ENCODE results near the gene ARHGAP26. TPM values are rescaled to one million over a fixed set of nuclear protein-coding genes. Genes with fewer than 3 reads are reported as not detected.

The ARHGAP26 gene
- total and polyA plus RNA-seq, 2 donors (not counting 3 experiments of a cell fraction or from before 2014, with no cell fraction given): 3.1 to 16.2 TPM

DNA sequence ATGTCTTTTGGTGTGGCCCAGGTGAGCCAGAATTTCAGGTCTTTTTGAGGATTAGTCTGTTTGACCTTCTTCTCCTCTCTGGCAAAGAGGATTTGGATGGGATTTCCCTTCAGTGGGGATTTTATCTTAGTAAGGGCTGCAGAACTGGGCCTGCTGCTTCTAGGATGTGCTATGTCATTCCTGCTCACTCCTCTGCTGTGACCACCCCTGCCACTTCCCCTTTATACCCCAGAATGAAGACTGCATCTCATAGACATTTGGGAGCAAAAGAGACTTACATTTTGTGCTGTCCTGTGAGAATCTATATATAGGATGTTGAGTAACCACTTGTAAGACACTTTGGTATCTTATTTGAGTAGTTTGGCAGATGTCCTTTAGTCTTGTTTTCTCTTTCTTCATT lies 76.2 kb downstream of the ARHGAP26 start:
- Histone ChIP-seq H3K27ac (ENCODE audit: insufficient read depth, low read depth, low read length) (no peak overlapping the region), H3K9me1 (replicated peaks; ENCODE audit: control insufficient read depth, extremely low read depth, insufficient read depth, low read length) (no peaks in the 10 kb centered on the region), H3K4me1 (ENCODE audit: control insufficient read depth, extremely low read depth, insufficient read depth, low read length) (peaks cover 13% of the 10 kb centered on the region), H3K79me2 (ENCODE audit: control insufficient read depth, insufficient read depth, low read length) (no peaks in the 10 kb centered on the region), H3K36me3 (ENCODE audit: control insufficient read depth in 2 of 2, extremely low read depth in 1 of 2, insufficient read depth in 2 of 2, low read length in 2 of 2) (no peaks in the 10 kb centered on the region), H3K4me3 (replicated peaks in 1 of 3; ENCODE audit: insufficient read depth in 1 of 3, low read depth in 1 of 3, low read length in 3 of 3) (no peak overlapping the region), H3K27me3 (ENCODE audit: control insufficient read depth in 2 of 2, insufficient read depth in 2 of 2, low read length in 2 of 2) (no peaks in the 10 kb centered on the region), H2AFZ (ENCODE audit: low read depth, low read length) (no peak overlapping the region), H3K9ac (replicated peaks; ENCODE audit: extremely low read depth, insufficient read depth, low read length) (no peak overlapping the region), H4K20me1 (replicated peaks; ENCODE audit: control insufficient read depth, extremely low read depth, insufficient read depth, low read length) (no peaks in the 10 kb centered on the region), H3K9me3 (replicated peaks; ENCODE audit: control insufficient read depth, insufficient read depth, low read length) (no peaks in the 10 kb centered on the region), H3K4me2 (ENCODE audit: insufficient read depth, low read length) (no peak overlapping the region)
- ChIA-PET CTCF (interaction anchor here (1.3 to 2.2 kb wide), 4 partner anchors 42 to 129 kb away, joined by 3 to 7 read pairs (median 4); no protein-coding TSS in a partner anchor), POLR2A (no interaction called here)
- TF ChIP-seq CTCF (IDR thresholded peaks at IDR 0.05; ENCODE audit: extremely low read depth in 1 of 2, insufficient read depth in 1 of 2, low read depth in 1 of 2, low read length in 2 of 2): no peak
- TF ChIP-seq POLR2AphosphoS5 (IDR thresholded peaks at IDR 0.05; ENCODE audit: insufficient read depth, low read depth, low read length): no peak
- no peak for TF ChIP-seq MYC (IDR thresholded peaks at IDR 0.05; ENCODE audit: low read depth, low read length)
- TF ChIP-seq MAX (IDR thresholded peaks at IDR 0.05; ENCODE audit: insufficient read depth, insufficient read length): no peak
- no peak for TF ChIP-seq GATA2 (IDR thresholded peaks at IDR 0.05; ENCODE audit: insufficient read depth, insufficient read length, low read depth, low read length)
- no peak for TF ChIP-seq FOS (IDR thresholded peaks at IDR 0.05; ENCODE audit: borderline replicate concordance, insufficient read depth, low read length)
- no peak for TF ChIP-seq POLR2A (IDR thresholded peaks at IDR 0.05; ENCODE audit: low read depth, low read length)
- TF ChIP-seq JUN (IDR thresholded peaks at IDR 0.05; ENCODE audit: borderline replicate concordance, insufficient read depth, insufficient read length, low read depth): no peak
- no peak for TF ChIP-seq EZH2 (IDR thresholded peaks at IDR 0.05; ENCODE audit: borderline replicate concordance, low read depth, low read length, severe bottlenecking)
- no TSS peak for BruUV-seq (replicated peaks)
- FAIRE-seq (no peak), DNase-seq (ENCODE audit: low read depth, low spot score) (no peak)
- intact Hi-C loops (cut with micrococcal nuclease): no loop called here
- dilution Hi-C loops (cut with MboI; ENCODE audit: extremely low pct_ligation_motif_present, low sequenced_read_pairs): no loop called here
